Coronary artery (tissue), 2 donors: ENCODE measurements around the gene DCPS.

ENCODE experiments used
- DNase-seq: peaks from one replicate; pipeline ENCODE4 v3.0.0-alpha.2; 2017; ENCODE audit warnings: low spot score
- H3K27ac ChIP-seq, 2 donors: fragments of 200-600 bp; sonication (generic); one replicate each; pipeline ENCODE4 v1.5.1; 2016 to 2019
- H3K4me3 ChIP-seq: fragments of 200-600 bp; sonication (generic); 2 replicates; pipeline ENCODE4 v1.5.1; 2016; ENCODE audit warnings: mild to moderate bottlenecking, moderate library complexity
- TF ChIP-seq, protein P1 (sequence below): fragments of 200-600 bp; sonication (generic); IDR thresholded peaks from one replicate; pipeline ENCODE4 v1.5.1; 2019; ENCODE audit warnings: antibody characterized with exemption

Gene DCPS

DNA sequence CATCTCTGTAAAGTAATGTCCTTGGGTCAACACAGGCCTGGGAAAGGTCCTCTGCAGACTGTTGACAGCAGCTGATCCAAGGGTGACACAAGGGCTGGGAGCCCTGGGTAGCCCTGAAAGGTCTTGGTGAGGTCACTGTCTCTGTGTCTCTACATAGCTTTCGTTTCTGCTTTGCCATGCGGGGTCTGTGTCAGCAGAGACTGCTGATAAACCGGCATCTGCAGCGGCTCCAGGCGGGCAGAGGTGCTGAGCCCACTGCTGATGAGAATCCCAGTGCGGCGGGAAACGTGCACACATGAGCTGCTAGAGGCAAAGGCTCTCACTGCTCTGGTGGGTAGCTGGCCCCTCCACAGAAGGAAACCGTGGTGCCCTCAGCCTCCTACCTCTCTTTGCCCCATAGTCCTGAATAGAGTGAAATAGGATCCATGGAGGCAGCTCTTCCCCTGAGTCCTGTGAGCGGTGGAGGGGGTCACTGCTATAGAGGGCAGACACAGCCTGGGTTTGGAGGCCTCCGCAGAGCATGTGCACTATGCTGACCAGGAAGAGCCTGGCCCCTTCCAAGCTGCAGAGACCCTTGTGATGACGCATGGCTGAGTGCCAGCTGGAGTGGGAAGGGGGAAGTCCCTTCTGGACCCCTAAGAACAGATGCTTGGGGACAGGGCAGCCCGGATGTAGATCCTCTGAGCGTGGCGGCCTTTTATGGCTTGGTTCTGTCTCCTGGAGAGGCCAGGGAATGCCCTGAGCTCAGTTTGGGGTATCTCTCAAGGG, 33.8 kb downstream of the DCPS start:
- Histone ChIP-seq H3K4me3 (no peak overlapping the region), H3K27ac (no peak overlapping the region)
- TF ChIP-seq, protein P1, sequence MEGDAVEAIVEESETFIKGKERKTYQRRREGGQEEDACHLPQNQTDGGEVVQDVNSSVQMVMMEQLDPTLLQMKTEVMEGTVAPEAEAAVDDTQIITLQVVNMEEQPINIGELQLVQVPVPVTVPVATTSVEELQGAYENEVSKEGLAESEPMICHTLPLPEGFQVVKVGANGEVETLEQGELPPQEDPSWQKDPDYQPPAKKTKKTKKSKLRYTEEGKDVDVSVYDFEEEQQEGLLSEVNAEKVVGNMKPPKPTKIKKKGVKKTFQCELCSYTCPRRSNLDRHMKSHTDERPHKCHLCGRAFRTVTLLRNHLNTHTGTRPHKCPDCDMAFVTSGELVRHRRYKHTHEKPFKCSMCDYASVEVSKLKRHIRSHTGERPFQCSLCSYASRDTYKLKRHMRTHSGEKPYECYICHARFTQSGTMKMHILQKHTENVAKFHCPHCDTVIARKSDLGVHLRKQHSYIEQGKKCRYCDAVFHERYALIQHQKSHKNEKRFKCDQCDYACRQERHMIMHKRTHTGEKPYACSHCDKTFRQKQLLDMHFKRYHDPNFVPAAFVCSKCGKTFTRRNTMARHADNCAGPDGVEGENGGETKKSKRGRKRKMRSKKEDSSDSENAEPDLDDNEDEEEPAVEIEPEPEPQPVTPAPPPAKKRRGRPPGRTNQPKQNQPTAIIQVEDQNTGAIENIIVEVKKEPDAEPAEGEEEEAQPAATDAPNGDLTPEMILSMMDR: no peak
- no peak for DNase-seq

DNA sequence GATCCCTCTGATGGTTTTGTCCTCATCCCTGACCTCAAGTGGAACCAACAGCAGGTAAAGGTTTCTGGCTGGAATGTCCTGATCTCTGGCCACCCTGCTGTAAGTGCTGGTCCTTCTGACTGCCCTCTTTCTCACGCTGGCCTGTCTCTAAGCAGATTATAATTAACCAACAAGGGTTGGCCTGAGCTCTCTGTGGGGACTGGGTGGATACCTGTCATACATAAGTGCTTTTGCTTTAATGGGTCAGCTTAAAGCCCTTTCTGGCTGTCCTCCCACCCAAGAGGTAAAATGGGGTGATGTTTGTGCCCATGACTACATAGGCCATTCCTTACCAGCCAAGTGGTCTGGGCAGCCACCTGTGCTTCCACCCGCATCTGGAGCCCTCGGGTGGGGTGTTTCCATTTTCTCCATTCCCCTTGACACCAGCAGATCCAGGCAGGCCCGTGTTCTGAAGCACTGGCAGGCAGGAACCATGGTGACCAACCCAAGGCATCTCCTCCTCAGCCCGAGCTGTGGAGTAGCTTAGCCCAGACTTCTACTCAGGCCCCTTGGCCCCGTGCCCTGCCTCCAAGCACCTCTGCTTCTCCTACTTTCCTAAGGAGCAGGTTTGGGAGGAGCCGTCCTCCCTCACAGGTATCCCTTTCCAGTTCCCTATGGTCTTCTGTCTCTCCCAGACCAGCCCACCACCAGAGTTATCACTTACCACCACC, 34.6 kb downstream of the DCPS start:
- Histone ChIP-seq H3K27ac (no peak overlapping the region), H3K4me3 (no peak overlapping the region)
- TF ChIP-seq, protein P1: no peak
- DNase-seq: no peak

DNA sequence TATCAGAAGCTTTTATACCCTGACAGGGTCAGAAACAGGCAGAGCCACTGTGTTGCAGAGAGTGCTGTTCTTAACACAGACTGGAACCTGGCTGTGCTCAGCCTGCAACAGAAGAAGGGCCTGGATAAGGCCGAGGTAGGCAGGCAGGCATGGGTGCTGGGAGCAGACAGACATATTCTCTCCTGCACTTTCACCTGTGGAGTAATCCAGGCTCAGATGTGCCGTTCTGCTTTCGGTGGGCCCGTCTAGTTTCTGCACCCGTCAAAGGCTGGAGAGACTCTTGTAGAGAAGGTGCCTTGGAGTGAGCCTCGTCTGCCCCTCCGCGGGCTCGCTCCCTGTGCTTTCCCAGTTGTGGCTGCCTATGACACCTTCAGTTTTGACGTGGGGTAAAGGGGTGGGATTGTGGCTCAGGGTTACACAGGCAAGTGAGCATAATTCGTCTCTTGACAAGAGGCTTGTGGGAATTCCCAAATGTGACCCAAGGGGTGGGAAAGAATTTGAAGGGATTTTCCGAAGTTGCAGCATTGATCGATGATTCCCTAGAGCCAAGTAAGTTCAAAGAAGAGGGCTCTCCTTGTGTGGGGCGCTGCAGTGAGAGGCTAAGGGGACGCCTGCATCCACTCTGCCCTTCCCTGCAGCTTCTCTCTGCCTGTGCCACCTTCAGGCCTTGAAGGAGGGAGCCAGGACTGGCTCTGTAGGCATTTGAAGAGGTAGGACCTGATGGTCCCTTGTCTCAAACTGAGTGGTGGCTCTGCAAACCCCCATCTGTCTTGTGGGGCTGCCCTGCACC, 35.4 kb downstream of the DCPS start:
- TF ChIP-seq, protein P1: no peak
- DNase-seq: no peak
- peak overlapping the region in 1 of 2 donors; percentile 58 for H3K27ac ChIP-seq

DNA sequence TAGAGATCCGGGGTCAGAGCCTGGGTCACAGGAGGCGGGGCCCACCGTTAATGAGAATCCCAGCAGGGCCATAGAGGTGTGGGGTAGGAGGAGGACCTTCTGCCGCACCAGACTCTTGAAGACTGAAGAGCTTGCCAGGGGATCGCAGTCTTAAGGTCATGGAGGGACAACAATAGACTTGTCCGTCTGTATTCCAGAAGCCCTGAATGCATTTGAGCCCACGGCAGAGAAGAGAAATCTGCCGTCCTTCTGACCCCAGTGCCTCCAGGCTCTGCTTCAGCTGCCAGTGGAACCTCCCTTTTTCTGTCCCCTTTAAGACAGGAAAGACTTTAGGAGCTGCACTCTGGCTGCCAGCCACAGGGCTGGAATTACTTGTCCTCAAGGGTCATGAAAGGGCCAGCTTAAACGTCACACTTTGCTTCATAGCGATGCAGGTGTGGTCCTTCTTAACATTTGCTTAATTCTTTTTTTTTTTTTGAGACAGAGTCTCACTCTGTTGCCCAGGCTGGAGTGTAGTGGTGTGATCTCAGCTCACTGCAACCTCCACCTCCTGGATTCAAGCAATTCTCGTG, 36.1 kb downstream of the DCPS start:
- no peak for DNase-seq
- TF ChIP-seq, protein P1: no peak
- Histone ChIP-seq H3K4me3 (no peak overlapping the region), H3K27ac (peak overlapping the region in 1 of 2 donors; percentile 61)

More for the DNA sequence above, 35.4 kb downstream of the DCPS start:
- H3K4me3 ChIP-seq: no peak overlapping the region

DNA sequence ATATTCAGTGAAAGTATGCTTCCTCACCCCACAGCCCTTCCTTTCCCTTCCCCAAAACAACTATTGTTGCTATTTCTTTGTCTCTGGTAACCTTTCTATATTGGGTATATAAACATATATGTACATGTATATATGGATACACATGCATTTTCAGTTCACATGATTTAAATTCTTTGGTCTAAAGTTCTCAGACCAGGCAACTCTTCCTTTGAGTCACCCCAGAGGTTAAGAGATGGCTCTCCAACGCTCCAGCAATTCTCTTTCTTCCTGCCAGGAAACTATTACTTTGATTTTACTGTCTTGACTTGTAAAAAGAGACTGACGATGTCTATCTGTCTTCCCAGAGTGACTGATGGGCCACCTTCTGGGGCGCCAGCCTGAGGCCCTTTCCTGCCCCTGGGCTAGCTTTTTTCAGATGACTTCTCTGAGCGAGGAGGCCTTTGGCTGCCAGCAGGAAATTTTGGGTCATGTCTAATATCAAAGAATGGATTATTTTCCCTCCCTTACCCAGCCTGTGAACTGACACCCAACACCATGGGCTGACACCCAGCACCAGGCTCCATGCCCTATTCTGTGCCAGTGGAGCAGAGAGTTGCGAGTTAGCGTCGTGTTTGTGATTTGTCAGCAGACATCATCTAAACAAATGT, 37.2 kb downstream of the DCPS start:
- no peak for DNase-seq
- Histone ChIP-seq H3K27ac (no peak overlapping the region), H3K4me3 (no peak overlapping the region)
- TF ChIP-seq, protein P1: no peak

DNA sequence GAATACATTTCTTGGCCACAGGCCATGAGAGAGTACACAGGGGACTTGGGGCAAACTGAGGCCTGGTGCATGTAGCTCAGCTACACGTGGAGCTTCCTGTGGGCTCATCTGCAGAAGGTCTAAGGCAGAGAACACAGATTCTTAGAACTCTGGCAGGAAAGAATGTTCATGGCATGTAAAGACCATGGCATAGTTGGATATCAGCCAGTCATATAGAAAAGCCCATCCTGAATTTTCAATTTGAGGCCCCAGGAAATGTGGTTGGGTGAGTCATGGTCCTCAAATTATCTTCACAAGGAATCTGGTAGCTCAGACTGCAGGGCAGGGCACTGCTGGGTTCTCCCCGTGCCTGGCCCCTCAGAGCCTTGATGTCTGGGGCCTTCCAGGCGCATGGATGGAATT, 37.9 kb downstream of the DCPS start:
- no peak for DNase-seq
- TF ChIP-seq, protein P1: no peak
- Histone ChIP-seq H3K4me3 (no peak overlapping the region), H3K27ac (no peak overlapping the region)
